22Rv1 (cell line): Measurements from ENCODE around the gene CLIP1.
"Not testable (repeated sequence)": the region's sequence is repeated elsewhere in the genome, so short reads cannot be mapped to it uniquely, and the experiment has no call there.

Experiments
- ZFX ChIP-seq: fragments of 450-650 bp; IDR thresholded peaks from 2 replicates; pipeline ENCODE4 v1.6.1; 2017; ENCODE audit warnings: antibody characterized with exemption, borderline replicate concordance
- TF ChIP-seq, protein P1 (sequence below): fragments of 450-650 bp; IDR thresholded peaks from 2 replicates; pipeline ENCODE4 v1.5.1; 2017; ENCODE audit warnings: mild to moderate bottlenecking

DNA sequence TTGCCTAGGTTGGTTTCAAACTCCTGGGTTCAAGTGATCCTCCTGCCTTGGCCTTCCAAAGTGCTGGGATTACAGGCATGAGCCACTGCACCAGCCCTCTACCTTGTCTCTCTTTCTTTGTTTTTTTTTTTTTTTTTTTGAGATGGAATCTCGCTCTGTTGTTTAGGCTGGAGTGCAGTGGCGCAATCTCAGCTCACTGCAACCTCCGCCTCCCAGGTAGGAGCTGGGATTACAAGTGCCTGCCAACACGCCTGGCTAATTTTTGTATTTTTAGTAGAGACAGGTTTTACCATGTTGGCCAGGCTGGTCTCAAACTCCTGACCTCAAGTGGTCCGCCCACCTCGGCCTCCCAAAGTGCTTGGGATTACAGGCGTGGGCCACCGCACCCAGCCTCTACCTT, 16.4 kb upstream of the CLIP1 start:
- TF ChIP-seq, protein P1, sequence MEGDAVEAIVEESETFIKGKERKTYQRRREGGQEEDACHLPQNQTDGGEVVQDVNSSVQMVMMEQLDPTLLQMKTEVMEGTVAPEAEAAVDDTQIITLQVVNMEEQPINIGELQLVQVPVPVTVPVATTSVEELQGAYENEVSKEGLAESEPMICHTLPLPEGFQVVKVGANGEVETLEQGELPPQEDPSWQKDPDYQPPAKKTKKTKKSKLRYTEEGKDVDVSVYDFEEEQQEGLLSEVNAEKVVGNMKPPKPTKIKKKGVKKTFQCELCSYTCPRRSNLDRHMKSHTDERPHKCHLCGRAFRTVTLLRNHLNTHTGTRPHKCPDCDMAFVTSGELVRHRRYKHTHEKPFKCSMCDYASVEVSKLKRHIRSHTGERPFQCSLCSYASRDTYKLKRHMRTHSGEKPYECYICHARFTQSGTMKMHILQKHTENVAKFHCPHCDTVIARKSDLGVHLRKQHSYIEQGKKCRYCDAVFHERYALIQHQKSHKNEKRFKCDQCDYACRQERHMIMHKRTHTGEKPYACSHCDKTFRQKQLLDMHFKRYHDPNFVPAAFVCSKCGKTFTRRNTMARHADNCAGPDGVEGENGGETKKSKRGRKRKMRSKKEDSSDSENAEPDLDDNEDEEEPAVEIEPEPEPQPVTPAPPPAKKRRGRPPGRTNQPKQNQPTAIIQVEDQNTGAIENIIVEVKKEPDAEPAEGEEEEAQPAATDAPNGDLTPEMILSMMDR, result not testable (repeated sequence)
- TF ChIP-seq ZFX, result not testable (repeated sequence)
